Measurements from ENCODE around the gene ABCF2. TPM values are rescaled to one million over a fixed set of nuclear protein-coding genes. Genes with fewer than 3 reads are reported as not detected.

Gene ABCF2
- total and polyA plus RNA-seq, 10 of the 15 experiments (the other 5 are each of a cell fraction or from before 2014, with no cell fraction given) = 29.3 to 76.3 (median 57.1) TPM

- Histone ChIP-seq H3K4me1 (ENCODE audit: control insufficient read depth, insufficient read depth, low read length) (peaks cover 5% of the 10 kb centered on the region), H3K4me3 (no peak overlapping the region), H4K20me1 (ENCODE audit: control insufficient read depth, insufficient read depth) (no peaks in the 10 kb centered on the region), H3K79me2 (ENCODE audit: control insufficient read depth, insufficient read depth, low read length) (no peaks in the 10 kb centered on the region), H3K36me3 (ENCODE audit: control insufficient read depth in 2 of 2, insufficient read depth in 2 of 2, low read length in 1 of 2) (no peaks in the 10 kb centered on the region), H2AFZ (ENCODE audit: control insufficient read depth, low read depth, low read length) (no peak overlapping the region), H3K4me2 (ENCODE audit: control insufficient read depth, insufficient read depth) (0 out of 2 replicates have a peak overlapping the region, but pooled peaks have one; percentile 11), H3K9me3 (replicated peaks; ENCODE audit: control insufficient read depth, insufficient read depth, low read length) (no peaks in the 10 kb centered on the region), H3K27me3 (replicated peaks in 1 of 2; ENCODE audit: control insufficient read depth in 2 of 2, insufficient read depth in 2 of 2, low read length in 1 of 2) (peaks cover 28 to 35% of the 10 kb centered on the region in 2 experiments), H3K9ac (ENCODE audit: control insufficient read depth, insufficient read depth, low read length) (no peak overlapping the region), H3K27ac (ENCODE audit: control insufficient read depth, insufficient read depth) (no peak overlapping the region)
- intact Hi-C loops (cut with micrococcal nuclease; ENCODE audit: unreplicated experiment) = no loop called here
- BruUV-seq (replicated peaks) = no TSS peak
- 1% methylated on average over 45 of the region's 45 CpGs for WGBS (ENCODE audit: insufficient coverage, insufficient replicate concordance, low lambda C conversion rate, missing lambda C conversion rate)
- in situ Hi-C loops (cut with MboI) = no loop called here
- FAIRE-seq (no peak), DNase-seq (ENCODE audit: low read depth, low spot score) (no peak), ATAC-seq (0 out of 3 replicates have a peak, but pooled peaks have one; percentile 2)
- SMC1A ChIA-PET (ENCODE audit: uncharacterized antibody, unreplicated experiment) = no interaction called here
- CTCF ChIA-PET = no interaction called here
- TF ChIP-seq SUZ12 (IDR thresholded peaks at IDR 0.05; ENCODE audit: unreplicated experiment) (peak; percentile 81), CHD1 (IDR thresholded peaks at IDR 0.05; ENCODE audit: low read depth, low read length) (no peak)
- RAD21 ChIA-PET (ENCODE audit: unreplicated experiment) = no interaction called here
- POLR2A ChIA-PET = no interaction called here
Observed at GRCh38 chr7:151249034-151249731, 22.2 kb upstream of the ABCF2 start.

GRCh38 chr7:151248346-151249033, 21.5 kb upstream of the ABCF2 start, which contains the start of gene SMARCD3:
Gene SMARCD3 (minus strand): TSS chr7:151248694. CDS start chr7:151248562, 132 bp downstream.
- ChIA-PET POLR2A (no interaction called here), SMC1A (ENCODE audit: uncharacterized antibody, unreplicated experiment) (no interaction called here), CTCF (interaction anchor here (0.7 to 1.1 kb wide), 2 partner anchors 50 to 204 kb away, joined by 3 to 5 read pairs; no protein-coding TSS in a partner anchor), RAD21 (ENCODE audit: unreplicated experiment) (no interaction called here)
- TF ChIP-seq NFYA (IDR thresholded peaks at IDR 0.05; ENCODE audit: borderline replicate concordance, low read depth, low read length) (no peak), LARP7 (IDR thresholded peaks at IDR 0.05) (peak; percentile 19; the same call in 1 of the 2 replicates), IKZF1 (conservative IDR thresholded peaks at IDR 0.05) (0 out of 2 replicates have a peak, but pooled peaks have one; percentile 19), SUZ12 (IDR thresholded peaks at IDR 0.05; ENCODE audit: unreplicated experiment) (peak; percentile 99)
- no peaks in the 10 kb centered on the region for H3K79me2 ChIP-seq (ENCODE audit: control insufficient read depth, insufficient read depth, low read length)
- FAIRE-seq (no peak), DNase-seq (ENCODE audit: low read depth, low spot score) (no peak), ATAC-seq (no peak)
- H2AFZ ChIP-seq (ENCODE audit: control insufficient read depth, low read depth, low read length) = no peak within 1 kb of the TSS
- no peak within 1 kb of the TSS for H3K9ac ChIP-seq (ENCODE audit: control insufficient read depth, insufficient read depth, low read length)
- peaks cover 22 to 35% of the 10 kb centered on the region in 2 experiments for H3K27me3 ChIP-seq (replicated peaks in 1 of 2; ENCODE audit: control insufficient read depth in 2 of 2, insufficient read depth in 2 of 2, low read length in 1 of 2)
- under 1% methylated on average over 51 of the region's 71 CpGs for WGBS (ENCODE audit: insufficient coverage, insufficient replicate concordance, low lambda C conversion rate, missing lambda C conversion rate)
- H4K20me1 ChIP-seq (ENCODE audit: control insufficient read depth, insufficient read depth) = no peaks in the 10 kb centered on the region
- H3K27ac ChIP-seq (ENCODE audit: control insufficient read depth, insufficient read depth) = no peak within 1 kb of the TSS
- no TSS peak for BruUV-seq (replicated peaks)
- intact Hi-C loops (cut with micrococcal nuclease; ENCODE audit: unreplicated experiment) (no loop called here), in situ Hi-C loops (cut with MboI) (no loop called here)
- no peaks in the 10 kb centered on the region for H3K9me3 ChIP-seq (replicated peaks; ENCODE audit: control insufficient read depth, insufficient read depth, low read length)
- H3K4me1 ChIP-seq (ENCODE audit: control insufficient read depth, insufficient read depth, low read length) = peaks cover 12% of the 10 kb centered on the region
- H3K36me3 ChIP-seq (ENCODE audit: control insufficient read depth in 2 of 2, insufficient read depth in 2 of 2, low read length in 1 of 2) = no peaks in the 10 kb centered on the region
- H3K4me2 ChIP-seq (ENCODE audit: control insufficient read depth, insufficient read depth) = peak within 1 kb of the TSS; percentile 14; the same call in 1 of the 2 replicates
- H3K4me3 ChIP-seq = no peak within 1 kb of the TSS
